Measurements from ENCODE around the gene PRM2.

Gene PRM2

GRCh38 chr16:11240636-11241473 is 35.4 kb downstream of the PRM2 start:
- H3K9ac ChIP-seq (ENCODE audit: insufficient read length, low read depth), result peak overlapping the region; percentile 17
- no peak for DNase-seq (ENCODE audit: low read depth, low spot score)
- TF ChIP-seq SUZ12 (IDR thresholded peaks at IDR 0.05; ENCODE audit: extremely low read depth, insufficient read depth, insufficient read length), result no peak
- TF ChIP-seq ZNF274 (IDR thresholded peaks at IDR 0.05; ENCODE audit: low read depth, low read length), result no peak
- no peak for TF ChIP-seq YY1 (IDR thresholded peaks at IDR 0.05; ENCODE audit: insufficient read depth, insufficient read length)
- no peaks in the 10 kb centered on the region for H3K27me3 ChIP-seq (ENCODE audit: insufficient read depth, insufficient read length)
- H3K4me3 ChIP-seq (ENCODE audit: insufficient read length, low read depth), result no peak overlapping the region
- H3K36me3 ChIP-seq (ENCODE audit: insufficient read depth, insufficient read length, low read length), result no peaks in the 10 kb centered on the region
- H3K4me1 ChIP-seq (ENCODE audit: insufficient read depth, insufficient read length), result peaks cover 5% of the 10 kb centered on the region
- H3K9me3 ChIP-seq (ENCODE audit: insufficient read depth, low read length), result no peaks in the 10 kb centered on the region

DNA sequence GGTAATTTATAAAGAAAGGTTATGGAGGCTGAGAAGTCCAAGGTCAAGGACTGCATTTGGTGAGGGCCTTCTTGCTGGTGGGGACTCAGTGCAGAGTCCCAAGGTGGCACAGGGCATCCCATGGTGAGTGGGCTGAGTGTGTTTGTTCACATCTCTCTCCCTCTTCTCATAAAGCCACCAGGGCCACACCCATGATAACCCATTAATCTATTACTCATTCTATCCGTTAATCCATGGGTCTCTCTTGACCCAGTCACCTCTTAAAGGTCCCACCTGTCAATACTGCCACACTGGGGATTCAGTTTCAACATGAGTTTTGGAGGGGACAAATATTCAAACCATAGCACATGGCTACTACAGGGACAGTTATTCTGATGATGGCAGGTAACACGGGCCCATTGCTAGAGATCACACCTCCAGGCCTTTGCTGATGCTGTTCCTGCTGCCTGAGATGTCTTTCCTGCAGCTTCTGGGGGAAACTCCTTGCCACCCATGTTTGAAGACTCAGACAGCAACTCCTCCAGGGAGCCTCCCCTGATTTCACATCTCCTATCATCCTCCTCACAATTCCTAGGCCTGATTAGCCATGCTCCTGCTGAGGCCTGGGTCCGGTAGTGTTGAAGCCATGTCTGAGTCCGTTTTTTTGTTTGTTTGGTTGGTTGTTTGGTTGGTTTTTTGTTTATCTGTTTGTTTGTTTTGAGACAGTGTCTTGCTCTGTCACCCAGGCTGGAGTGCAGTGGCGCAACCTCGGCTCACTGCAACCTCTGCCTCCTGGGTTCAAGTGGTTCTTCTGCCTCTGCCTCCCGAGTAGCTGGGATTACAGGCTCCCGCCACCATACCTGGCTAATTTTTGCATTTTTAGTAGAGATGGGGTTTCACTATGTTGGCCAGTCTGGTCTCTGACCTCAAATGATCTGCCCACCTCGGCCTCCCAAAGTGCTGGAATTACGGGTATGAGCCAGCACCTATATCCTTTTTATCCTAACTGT is 36.3 kb downstream of the PRM2 start:
- Histone ChIP-seq H3K4me1 (ENCODE audit: insufficient read depth, insufficient read length) (peaks cover 5% of the 10 kb centered on the region), H3K9ac (ENCODE audit: insufficient read length, low read depth) (peak overlapping the region; percentile 17)
- TF ChIP-seq SUZ12 (IDR thresholded peaks at IDR 0.05; ENCODE audit: extremely low read depth, insufficient read depth, insufficient read length) (no peak), YY1 (IDR thresholded peaks at IDR 0.05; ENCODE audit: insufficient read depth, insufficient read length) (no peak), ZNF274 (IDR thresholded peaks at IDR 0.05; ENCODE audit: low read depth, low read length) (no peak)

DNA sequence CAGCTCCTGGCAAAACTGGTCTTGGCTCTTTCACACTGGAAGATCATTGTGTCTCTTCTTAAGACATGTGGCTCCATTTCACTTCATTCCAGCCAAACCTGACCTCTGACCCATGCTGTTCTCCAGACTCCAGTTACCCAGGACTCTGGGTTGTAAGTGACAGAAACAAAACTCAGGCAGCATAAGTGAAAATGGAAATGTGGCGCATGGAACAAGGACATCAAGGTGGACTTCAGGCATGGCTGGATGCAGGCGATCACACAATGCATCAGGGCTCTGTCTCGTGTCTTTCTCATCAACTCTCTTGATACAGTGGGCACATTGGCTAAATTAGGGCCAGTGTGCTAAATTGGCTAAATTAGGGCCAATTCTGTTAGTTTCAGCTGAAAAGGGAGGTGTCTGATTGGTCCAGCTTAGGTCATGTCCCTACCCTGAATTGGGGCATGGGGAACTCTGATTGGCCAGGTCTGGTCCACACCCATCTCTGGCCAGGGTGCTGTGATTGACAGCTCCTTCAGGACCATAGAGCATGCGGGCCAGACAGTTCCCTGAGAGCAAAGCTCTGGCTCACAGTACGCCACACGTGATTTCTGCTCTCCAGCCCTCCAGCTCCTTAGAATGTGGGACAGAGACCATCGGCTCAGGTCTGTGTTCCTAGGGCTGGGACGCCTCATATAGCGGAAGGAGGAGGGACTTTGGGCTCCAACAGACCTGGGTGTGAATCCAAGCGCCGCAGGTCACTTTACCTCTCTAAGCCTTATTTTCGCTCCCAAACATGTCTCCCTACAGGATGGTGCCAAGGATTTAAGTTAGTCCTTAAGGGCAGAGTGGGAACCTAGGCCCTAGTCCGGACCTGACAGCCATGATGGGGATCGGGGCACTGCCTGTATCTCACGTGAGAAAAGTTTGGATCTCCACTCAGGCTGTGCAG is 37.7 kb downstream of the PRM2 start:
- H3K36me3 ChIP-seq (ENCODE audit: insufficient read depth, insufficient read length, low read length), result no peaks in the 10 kb centered on the region
- DNase-seq (ENCODE audit: low read depth, low spot score), result no peak
- no peaks in the 10 kb centered on the region for H3K27me3 ChIP-seq (ENCODE audit: insufficient read depth, insufficient read length)
- no peak overlapping the region for H3K9ac ChIP-seq (ENCODE audit: insufficient read length, low read depth)
- H3K9me3 ChIP-seq (ENCODE audit: insufficient read depth, low read length), result no peaks in the 10 kb centered on the region
- TF ChIP-seq SUZ12 (IDR thresholded peaks at IDR 0.05; ENCODE audit: extremely low read depth, insufficient read depth, insufficient read length), result no peak
- TF ChIP-seq ZNF274 (IDR thresholded peaks at IDR 0.05; ENCODE audit: low read depth, low read length), result no peak
- peaks cover 5% of the 10 kb centered on the region for H3K4me1 ChIP-seq (ENCODE audit: insufficient read depth, insufficient read length)
- H3K4me3 ChIP-seq (ENCODE audit: insufficient read length, low read depth), result no peak overlapping the region

More for the DNA sequence above, 36.3 kb downstream of the PRM2 start:
- Histone ChIP-seq H3K9me3 (ENCODE audit: insufficient read depth, low read length) (no peaks in the 10 kb centered on the region), H3K36me3 (ENCODE audit: insufficient read depth, insufficient read length, low read length) (no peaks in the 10 kb centered on the region), H3K4me3 (ENCODE audit: insufficient read length, low read depth) (no peak overlapping the region), H3K27me3 (ENCODE audit: insufficient read depth, insufficient read length) (no peaks in the 10 kb centered on the region)
- no peak for DNase-seq (ENCODE audit: low read depth, low spot score)

DNA sequence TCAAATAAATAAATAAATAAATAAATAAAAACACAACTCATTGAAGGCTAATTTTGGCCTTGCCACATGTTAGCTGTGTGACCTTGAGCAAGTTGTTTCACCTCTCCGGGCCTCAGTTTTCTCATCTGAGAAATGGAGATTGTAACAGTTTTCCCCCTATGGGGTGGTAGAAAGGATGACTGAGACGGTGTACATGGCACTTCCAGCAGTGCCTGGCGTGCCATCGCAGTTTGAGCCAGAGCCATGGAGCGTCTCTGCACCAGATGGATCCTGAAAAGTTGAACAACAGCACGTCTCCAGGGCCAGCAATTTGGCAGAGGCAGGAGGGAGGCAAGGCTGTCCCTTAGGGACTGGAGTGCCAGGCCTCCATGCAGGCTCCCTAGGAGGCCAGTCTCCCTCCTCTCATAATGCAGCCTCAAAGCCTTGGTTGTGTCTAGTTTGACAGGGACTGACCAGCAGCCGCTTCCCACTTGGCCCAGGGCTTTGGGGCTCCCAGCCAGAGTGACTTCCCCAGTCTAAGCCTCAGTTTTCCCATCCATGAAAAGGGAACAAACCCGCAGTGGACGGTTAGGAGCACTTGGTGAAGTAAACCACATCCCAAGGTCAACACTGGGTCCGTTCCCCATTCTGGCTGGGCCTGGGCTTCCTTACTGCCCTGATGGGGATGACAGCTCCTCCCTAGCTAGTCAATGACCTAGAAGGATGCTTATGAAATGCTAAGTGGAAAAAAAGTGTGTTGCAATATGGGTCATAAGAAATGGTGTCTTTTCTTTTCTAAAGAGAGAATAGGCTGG is 39.6 kb downstream of the PRM2 start:
- no peak for TF ChIP-seq SUZ12 (IDR thresholded peaks at IDR 0.05; ENCODE audit: extremely low read depth, insufficient read depth, insufficient read length)
- no peak for TF ChIP-seq YY1 (IDR thresholded peaks at IDR 0.05; ENCODE audit: insufficient read depth, insufficient read length)
- no peak for TF ChIP-seq ZNF274 (IDR thresholded peaks at IDR 0.05; ENCODE audit: low read depth, low read length)
- H3K4me1 ChIP-seq (ENCODE audit: insufficient read depth, insufficient read length), result peaks cover 11% of the 10 kb centered on the region
- DNase-seq (ENCODE audit: low read depth, low spot score), result no peak

DNA sequence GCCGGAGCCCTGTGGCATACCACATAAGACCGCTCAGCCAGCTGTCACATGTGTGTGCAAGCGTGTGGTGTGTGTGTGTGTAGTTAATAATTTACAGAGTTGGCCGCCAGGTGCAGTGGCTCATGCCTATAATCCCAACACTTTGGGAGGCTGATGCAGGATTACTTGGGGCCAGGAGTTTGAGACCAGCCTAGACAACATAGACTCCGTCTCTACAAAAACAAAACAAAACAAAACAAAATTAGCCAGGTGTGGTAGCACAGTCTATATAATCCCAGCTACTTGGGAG is 40.6 kb downstream of the PRM2 start:
- H3K4me3 ChIP-seq (ENCODE audit: insufficient read length, low read depth), result no peak overlapping the region
- no peaks in the 10 kb centered on the region for H3K36me3 ChIP-seq (ENCODE audit: insufficient read depth, insufficient read length, low read length)
- peaks cover 9% of the 10 kb centered on the region for H3K4me1 ChIP-seq (ENCODE audit: insufficient read depth, insufficient read length)
- H3K9me3 ChIP-seq (ENCODE audit: insufficient read depth, low read length), result no peaks in the 10 kb centered on the region
- no peak for DNase-seq (ENCODE audit: low read depth, low spot score)
- TF ChIP-seq SUZ12 (IDR thresholded peaks at IDR 0.05; ENCODE audit: extremely low read depth, insufficient read depth, insufficient read length) (no peak), ZNF274 (IDR thresholded peaks at IDR 0.05; ENCODE audit: low read depth, low read length) (no peak), YY1 (IDR thresholded peaks at IDR 0.05; ENCODE audit: insufficient read depth, insufficient read length) (no peak)
- no peak overlapping the region for H3K9ac ChIP-seq (ENCODE audit: insufficient read length, low read depth)
- no peaks in the 10 kb centered on the region for H3K27me3 ChIP-seq (ENCODE audit: insufficient read depth, insufficient read length)

More for the DNA sequence above, 39.6 kb downstream of the PRM2 start:
- no peak overlapping the region for H3K4me3 ChIP-seq (ENCODE audit: insufficient read length, low read depth)
- no peaks in the 10 kb centered on the region for H3K9me3 ChIP-seq (ENCODE audit: insufficient read depth, low read length)
- H3K36me3 ChIP-seq (ENCODE audit: insufficient read depth, insufficient read length, low read length), result no peaks in the 10 kb centered on the region
- no peak overlapping the region for H3K9ac ChIP-seq (ENCODE audit: insufficient read length, low read depth)
- no peaks in the 10 kb centered on the region for H3K27me3 ChIP-seq (ENCODE audit: insufficient read depth, insufficient read length)
